Stomach (tissue), 9 donors: ENCODE results near the gene MAPK13. TPM values are rescaled to one million over a fixed set of nuclear protein-coding genes. Genes with fewer than 3 reads are reported as not detected.

ENCODE experiments used
- DNase-seq, 2 donors: peaks; one replicate each; pipeline versions ENCODE4 v3.0.0 to v3.0.0-alpha.2; 2013 to 2019
- H3K27ac ChIP-seq, 5 donors: fragments of 200-600 bp in 4 of 5; sonication (generic) in 4 of 5; one replicate each; pipeline ENCODE4 v1.5.1; 2013 to 2019; ENCODE audit warnings: mild to moderate bottlenecking in 1 of 5, moderate library complexity in 1 of 5
- H3K27me3 ChIP-seq, 3 donors: fragments of 200-600 bp; sonication (generic); one replicate each; pipeline ENCODE4 v1.5.1; 2017 to 2019; ENCODE audit warnings: mixed run types in 1 of 3
- H3K36me3 ChIP-seq, 4 donors: fragments of 200-600 bp; sonication (generic); 1 replicate in 3 of 4; 2 replicates in 1 of 4; pipeline ENCODE4 v1.5.1; 2016 to 2019
- H3K4me1 ChIP-seq, 4 donors: fragments of 200-600 bp; sonication (generic); one replicate each; pipeline ENCODE4 v1.5.1; 2016 to 2019
- H3K4me3 ChIP-seq, 4 donors: fragments of 200-600 bp; sonication (generic) in 3 of 4; one replicate each; pipeline ENCODE4 v1.5.1; 2016 to 2019; ENCODE audit warnings: mild to moderate bottlenecking in 1 of 4
- H3K9me3 ChIP-seq, 4 donors: fragments of 200-600 bp; sonication (generic); one replicate each; pipeline ENCODE4 v1.5.1; 2016 to 2019
- EP300 ChIP-seq: sonication (generic); formaldehyde crosslinking; IDR thresholded peaks from one replicate; pipeline ENCODE4 v1.6.1; 2017; ENCODE audit warnings: antibody characterized with exemption
- POLR2A ChIP-seq, 4 donors: fragments of 450-650 bp; IDR thresholded peaks; one replicate each; pipeline ENCODE4 v1.6.1; 2016; ENCODE audit warnings: antibody characterized with exemption in 4 of 4, control low read depth in 2 of 4, mild to moderate bottlenecking in 1 of 4, moderate library complexity in 1 of 4
- POLR2AphosphoS5 ChIP-seq, 3 donors: sonication (generic); formaldehyde crosslinking; IDR thresholded peaks; one replicate each; pipeline ENCODE4 v1.6.1; 2016; ENCODE audit warnings: antibody characterized with exemption in 3 of 3
- WGBS, 5 donors: extraction: QIAGEN DNeasy Blood & Tissue Kit in 3 of 5; methylation state at CpG; one replicate each; pipeline versions ENCODE4 v1.1.5 to v1.1.7; 2013 to 2018; 5-methylcytosine and 5-hydroxymethylcytosine counted together
- intact Hi-C: fragments of 100-400 bp; cut with DNase I; formaldehyde crosslinking; loops from one replicate; pipeline ENCODE4 v1.15.1; 2023; ENCODE audit warnings: low total_unique reads
- polyA plus RNA-seq, 3 donors: library from polyadenylated mRNA; stranded (reverse); fragments of 200-250 nt; gene quantifications; one replicate each; pipeline ENCODE4 v1.2.3, GENCODE V29; 2013
- total RNA-seq, 5 donors: library from RNA; depleted of rRNA; stranded (reverse); fragments of >200 nt; gene quantifications; one replicate each; pipeline versions ENCODE4 v1.1.0 to v1.2.3, GENCODE V29; 2014 to 2016
- TF ChIP-seq, protein P1 (sequence below), 7 experiments: fragments of 450-650 bp in 4 of 7; fragments of 200-600 bp in 3 of 7; sonication (generic) in 3 of 7; IDR thresholded peaks; one replicate each; pipeline ENCODE4 v1.5.1; 2016 to 2019; ENCODE audit warnings: antibody characterized with exemption in 7 of 7, control low read depth in 2 of 7, mild to moderate bottlenecking in 1 of 7
- donor health status: healthy with polysubstance abuse.
- donor health status: Bipolar disorder and iron deficiency.
- donor health status: healthy.

Gene MAPK13
- total and polyA plus RNA-seq, 8 donors: 19.8 to 95.9 (median 34.5) TPM

DNA sequence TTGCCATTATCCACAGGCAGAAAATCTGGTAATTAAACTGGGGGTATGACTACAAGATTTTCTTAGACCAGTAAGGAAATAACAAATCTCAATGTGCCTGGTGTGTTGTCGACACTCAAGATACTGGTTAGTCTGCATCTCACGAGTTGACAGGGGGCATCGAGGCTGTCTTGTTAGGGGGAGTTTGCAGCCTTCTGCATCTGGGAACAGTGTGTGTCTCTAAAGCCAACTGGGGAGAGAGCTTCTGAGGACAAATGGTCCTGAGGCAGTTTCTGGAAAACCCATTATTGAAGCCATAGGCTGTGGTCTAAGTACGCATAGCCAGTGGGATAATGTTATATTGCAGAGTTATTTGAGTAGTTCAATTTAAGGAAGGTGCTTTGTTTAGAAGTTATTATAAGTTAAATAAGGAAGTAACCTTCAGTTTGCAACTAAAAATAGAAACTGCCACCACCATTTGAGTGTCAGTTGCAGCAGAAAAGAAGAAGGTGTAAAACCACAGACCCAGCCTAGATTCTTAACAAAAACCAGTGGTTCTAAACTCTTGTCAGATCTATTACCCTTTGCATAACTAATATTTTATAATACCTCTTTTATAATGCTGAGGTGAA, 15.4 kb upstream of the MAPK13 start:
- Histone ChIP-seq H3K27ac (peak overlapping the region in 2 of 5 donors; percentile 34 to 35), H3K4me1 (peaks cover 0 to 64% (median 31%) of the 10 kb centered on the region in 4 donors), H3K27me3 (no peaks in the 10 kb centered on the region), H3K4me3 (no peak overlapping the region), H3K9me3 (no peaks in the 10 kb centered on the region), H3K36me3 (peaks cover 3 to 35% (median 33%) of the 10 kb centered on the region in 4 donors)
- WGBS, 5 donors: 56 to 68% (median 61%) methylated on average over 4 of the region's 4 CpGs
- DNase-seq: no peak
- intact Hi-C loops: no loop called here
- TF ChIP-seq, protein P1, sequence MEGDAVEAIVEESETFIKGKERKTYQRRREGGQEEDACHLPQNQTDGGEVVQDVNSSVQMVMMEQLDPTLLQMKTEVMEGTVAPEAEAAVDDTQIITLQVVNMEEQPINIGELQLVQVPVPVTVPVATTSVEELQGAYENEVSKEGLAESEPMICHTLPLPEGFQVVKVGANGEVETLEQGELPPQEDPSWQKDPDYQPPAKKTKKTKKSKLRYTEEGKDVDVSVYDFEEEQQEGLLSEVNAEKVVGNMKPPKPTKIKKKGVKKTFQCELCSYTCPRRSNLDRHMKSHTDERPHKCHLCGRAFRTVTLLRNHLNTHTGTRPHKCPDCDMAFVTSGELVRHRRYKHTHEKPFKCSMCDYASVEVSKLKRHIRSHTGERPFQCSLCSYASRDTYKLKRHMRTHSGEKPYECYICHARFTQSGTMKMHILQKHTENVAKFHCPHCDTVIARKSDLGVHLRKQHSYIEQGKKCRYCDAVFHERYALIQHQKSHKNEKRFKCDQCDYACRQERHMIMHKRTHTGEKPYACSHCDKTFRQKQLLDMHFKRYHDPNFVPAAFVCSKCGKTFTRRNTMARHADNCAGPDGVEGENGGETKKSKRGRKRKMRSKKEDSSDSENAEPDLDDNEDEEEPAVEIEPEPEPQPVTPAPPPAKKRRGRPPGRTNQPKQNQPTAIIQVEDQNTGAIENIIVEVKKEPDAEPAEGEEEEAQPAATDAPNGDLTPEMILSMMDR (IDR thresholded peaks at IDR 0.05): no peak
- no peak for TF ChIP-seq POLR2AphosphoS5 (IDR thresholded peaks at IDR 0.05)
- TF ChIP-seq EP300: no peak
- no peak for TF ChIP-seq POLR2A (IDR thresholded peaks at IDR 0.05)

GRCh38 chr6:36115412-36115811, 14.9 kb upstream of the MAPK13 start:
- DNase-seq: no peak

DNA sequence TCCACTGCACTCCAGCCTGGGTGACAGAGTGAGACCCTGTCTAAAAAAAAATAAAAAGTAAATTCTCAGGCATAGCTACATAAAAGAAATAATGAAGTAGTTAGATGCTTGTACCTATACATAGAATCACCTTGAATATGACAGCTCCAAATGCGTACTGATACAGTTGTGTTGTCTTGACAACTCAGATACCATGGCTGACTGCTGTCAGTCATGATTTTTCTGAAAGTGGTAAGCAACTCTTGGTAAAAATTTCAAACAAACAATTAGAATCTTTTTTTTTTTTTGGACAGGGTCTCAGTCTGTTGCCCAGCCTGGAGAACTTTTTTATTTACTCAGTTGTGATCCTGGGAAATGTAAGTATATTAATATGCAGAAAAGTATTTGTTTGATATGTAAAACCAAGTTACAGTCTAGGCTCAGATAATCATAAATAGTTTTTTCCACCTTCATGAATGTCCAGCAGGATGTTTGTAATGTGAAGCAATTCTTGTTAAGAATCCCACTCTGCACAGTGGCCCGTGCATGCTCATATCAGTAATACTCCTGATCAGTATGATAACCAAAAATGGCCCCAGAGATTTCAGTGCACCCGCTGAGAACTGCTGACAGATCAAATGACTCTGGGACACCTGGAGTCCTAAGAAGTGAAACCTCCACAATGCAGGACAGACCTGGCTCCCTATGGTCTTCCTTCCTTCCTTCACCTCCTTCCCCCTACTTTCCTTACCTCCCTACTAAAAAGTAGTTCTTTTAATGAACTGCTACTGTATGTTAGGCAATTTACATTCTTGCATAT, 14.0 kb upstream of the MAPK13 start:
- no peak for DNase-seq
- TF ChIP-seq, protein P1 (IDR thresholded peaks at IDR 0.05): no peak
- no peak for TF ChIP-seq EP300
- no peak for TF ChIP-seq POLR2A (IDR thresholded peaks at IDR 0.05)
- no peak for TF ChIP-seq POLR2AphosphoS5 (IDR thresholded peaks at IDR 0.05)
- Histone ChIP-seq H3K27me3 (no peaks in the 10 kb centered on the region), H3K27ac (no peak overlapping the region), H3K4me1 (peaks cover 9 to 78% (median 38%) of the 10 kb centered on the region in 4 donors), H3K36me3 (peaks cover 0 to 22% (median 19%) of the 10 kb centered on the region in 4 donors), H3K4me3 (no peak overlapping the region), H3K9me3 (no peaks in the 10 kb centered on the region)
- WGBS, 5 donors: 59 to 76% (median 66%) methylated on average over 3 of the region's 3 CpGs
- intact Hi-C loops: no loop called here

More at GRCh38 chr6:36115412-36115811, 14.9 kb upstream of the MAPK13 start:
- Histone ChIP-seq H3K9me3 (no peaks in the 10 kb centered on the region), H3K4me3 (no peak overlapping the region), H3K4me1 (peaks cover under 1 to 69% (median 31%) of the 10 kb centered on the region in 4 donors), H3K27ac (no peak overlapping the region), H3K27me3 (no peaks in the 10 kb centered on the region), H3K36me3 (peaks cover under 1 to 30% (median 28%) of the 10 kb centered on the region in 4 donors)
- TF ChIP-seq POLR2A (IDR thresholded peaks at IDR 0.05): no peak
- no peak for TF ChIP-seq EP300
- TF ChIP-seq, protein P1 (IDR thresholded peaks at IDR 0.05): no peak
- TF ChIP-seq POLR2AphosphoS5 (IDR thresholded peaks at IDR 0.05): no peak
- intact Hi-C loops: no loop called here
- 91 to 93% (median 92%) methylated on average over 10 of the region's 10 CpGs for WGBS, 5 donors

- TF ChIP-seq, protein P1 (IDR thresholded peaks at IDR 0.05): no peak
- no peak for TF ChIP-seq EP300
- TF ChIP-seq POLR2A (IDR thresholded peaks at IDR 0.05): no peak
- TF ChIP-seq POLR2AphosphoS5 (IDR thresholded peaks at IDR 0.05): no peak
- Histone ChIP-seq H3K4me3 (no peak overlapping the region), H3K27me3 (no peaks in the 10 kb centered on the region), H3K9me3 (no peaks in the 10 kb centered on the region), H3K27ac (no peak overlapping the region), H3K4me1 (peaks cover 11 to 85% (median 42%) of the 10 kb centered on the region in 4 donors), H3K36me3 (peaks cover 0 to 15% (median 13%) of the 10 kb centered on the region in 4 donors)
- intact Hi-C loops: no loop called here
- 76 to 93% (median 88%) methylated on average over 2 of the region's 2 CpGs for WGBS, 5 donors
- no peak for DNase-seq
Observed at GRCh38 chr6:36116943-36117342, 13.4 kb upstream of the MAPK13 start.
